ENCODE results near the gene TMEM213. TPM values are rescaled to one million over a fixed set of nuclear protein-coding genes. Genes with fewer than 3 reads are reported as not detected.

The TMEM213 gene
- total and polyA plus RNA-seq, 2 of the 13 experiments (the other 11 are each of a cell fraction or from before 2014, with no cell fraction given): not detected

Small RNA genes lying within 50 kb of the gene (small RNA-seq; reads per million reads assigned to genes)
- gene RNU6-1272P (ENCODE audit: insufficient read depth in 2 of 3, insufficient read length in 3 of 3, low read depth in 2 of 3, low replicate concordance in 1 of 3): 0 reads per million in 3 experiments

Other genes starting within 250 kb of the TMEM213 start
- not detected in 2 replicates for gene SVOPL, start 96.6 kb upstream of the TMEM213 start, total RNA-seq (2016; rRNA removed; fragmentation: Illumina TruSeq; extraction: Trizol)
- gene SVOPL, start 96.6 kb upstream of the TMEM213 start, polyA plus RNA-seq (2011; rRNA removed): not detected in 2 replicates
- gene ATP6V0A4, start 202 bp downstream of the TMEM213 start, total RNA-seq (2016; rRNA removed; fragmentation: Illumina TruSeq; extraction: Trizol): 0.11 and 0.24 TPM in 2 replicates
- 0.25 and 0.26 TPM in 2 replicates for gene ATP6V0A4, start 202 bp downstream of the TMEM213 start, polyA plus RNA-seq (2011; rRNA removed)
- 1.8 TPM in 2 replicates for gene KIAA1549, start 183.4 kb downstream of the TMEM213 start, total RNA-seq (2016; rRNA removed; fragmentation: Illumina TruSeq; extraction: Trizol)
- gene KIAA1549, start 183.4 kb downstream of the TMEM213 start, polyA plus RNA-seq (2011; rRNA removed): 1.1 and 1.2 TPM in 2 replicates
- gene ZC3HAV1L, start 238.0 kb downstream of the TMEM213 start, total RNA-seq (2016; rRNA removed; fragmentation: Illumina TruSeq; extraction: Trizol): 8.4 and 11.5 TPM in 2 replicates
- 10.5 and 11.1 TPM in 2 replicates for gene ZC3HAV1L, start 238.0 kb downstream of the TMEM213 start, polyA plus RNA-seq (2011; rRNA removed)

Data from HepG2 (cell line).